Body of pancreas (tissue), 4 donors: Measurements from ENCODE around the gene CD58.
A peak's percentile ranks its signal among the peaks of the same experiment; 100 is the strongest.

Source experiments
- CTCF ChIP-seq, 7 experiments: fragments of 450-650 bp in 4 of 7; fragments of 200-600 bp in 3 of 7; sonication (generic) in 3 of 7; IDR thresholded peaks; one replicate each; pipeline ENCODE4 v1.5.1; 2016 to 2019; ENCODE audit warnings: antibody characterized with exemption in 7 of 7
- POLR2A ChIP-seq, 3 donors: fragments of 450-650 bp; IDR thresholded peaks; one replicate each; pipeline ENCODE4 v1.6.1; 2016; ENCODE audit warnings: antibody characterized with exemption in 3 of 3, mild to moderate bottlenecking in 2 of 3

- TF ChIP-seq CTCF (IDR thresholded peaks at IDR 0.05), result peak; percentile 46 to 78 (median 67)
- TF ChIP-seq POLR2A (IDR thresholded peaks at IDR 0.05), result peak; percentile 52 to 74 (median 68)
These were observed at the start of gene CD58 for GRCh38 chr1:116570358-116571214.
